Left forelimb (tissue), 1 donor: ENCODE data around the gene ZNF764.
"Not testable (repeated sequence)": the region's sequence is repeated elsewhere in the genome, so short reads cannot be mapped to it uniquely, and the experiment has no call there.

Experiments
- DNase-seq: peaks from one replicate; pipeline ENCODE4 v3.0.0-alpha.2; 2018; ENCODE audit warnings: low spot score

ZNF764 gene

DNA sequence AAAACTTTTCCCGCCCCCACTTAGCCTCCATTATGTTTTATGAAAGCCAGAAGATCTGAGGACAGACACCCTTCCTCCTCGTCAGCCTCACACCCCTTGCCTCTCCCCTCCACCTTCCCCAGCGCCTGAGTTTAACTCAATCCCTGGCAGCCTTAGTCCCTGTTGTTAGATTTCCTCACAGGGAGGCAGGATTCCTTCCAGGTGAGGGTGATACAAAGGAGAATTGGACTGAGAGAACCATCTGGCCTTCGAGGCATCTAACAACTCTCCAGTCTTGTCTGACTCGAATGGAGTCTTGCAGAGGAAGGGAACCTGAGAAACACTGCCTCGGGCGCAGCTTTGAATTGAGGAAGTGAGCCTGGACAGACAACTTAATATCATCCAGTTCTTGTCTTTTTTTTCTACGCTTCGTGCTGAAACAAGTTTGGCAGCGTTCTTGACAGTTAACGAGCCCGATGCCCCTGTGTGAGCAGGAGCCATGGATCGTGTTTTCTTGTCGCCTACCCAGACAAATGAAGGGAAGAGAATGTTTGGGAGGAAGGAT lies 30.5 kb downstream of the ZNF764 start:
- no peak for DNase-seq

DNA sequence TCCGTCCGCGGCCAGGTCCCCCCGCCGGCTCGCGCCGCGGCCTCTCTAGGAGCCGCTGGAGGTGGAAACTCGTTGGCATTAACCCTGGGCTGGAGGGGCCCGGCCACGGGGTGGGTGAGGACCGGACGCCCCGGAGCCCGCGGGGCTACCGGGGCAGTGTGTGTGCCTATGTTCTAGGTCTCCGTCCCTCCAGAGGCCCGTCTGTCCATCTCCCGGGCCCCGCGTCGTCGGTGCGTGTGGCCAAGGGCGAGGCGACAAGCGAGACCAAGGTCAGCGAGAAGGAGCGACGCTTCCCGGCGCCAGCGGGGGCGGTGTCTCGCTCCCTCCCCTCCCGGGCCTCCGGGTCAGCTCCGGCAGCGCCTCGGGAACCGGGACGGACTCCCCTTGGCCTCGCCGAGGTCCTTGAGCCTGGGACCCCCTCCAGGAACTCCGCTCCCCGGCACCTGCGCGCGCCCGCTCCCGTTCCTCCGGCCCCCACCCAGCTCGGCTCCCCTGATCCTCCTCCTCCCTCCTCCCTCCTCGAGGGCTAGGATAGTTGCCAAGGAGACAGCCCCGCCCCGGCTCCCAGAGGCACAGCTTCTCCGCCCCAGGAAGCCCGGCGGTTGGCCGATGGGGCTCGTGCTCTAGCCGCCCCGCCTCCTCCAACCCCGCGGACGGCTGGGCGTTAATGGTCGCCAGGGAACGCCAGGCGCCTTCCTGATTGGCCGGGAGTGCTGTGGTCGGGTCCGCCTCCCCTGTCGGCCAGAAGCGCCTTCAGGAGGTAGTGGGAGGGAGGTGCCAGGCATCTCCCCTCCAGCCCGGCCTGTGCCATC lies 31.1 kb downstream of the ZNF764 start:
- peak; percentile 99 for DNase-seq

- DNase-seq: no peak
Observed at GRCh38 chr16:30526137-30526822, 31.9 kb downstream of the ZNF764 start, which contains the start of gene ZNF768. TSS of gene ZNF768 (minus strand) at chr16:30526566. CDS start at chr16:30526413, 153 bp downstream.

- no peak for DNase-seq
Observed at GRCh38 chr16:30525844-30526136, 32.4 kb downstream of the ZNF764 start.

GRCh38 chr16:30524575-30525568 lies 33.3 kb downstream of the ZNF764 start:
- no peak for DNase-seq

- DNase-seq: no peak
Observed at GRCh38 chr16:30523768-30524574, 34.2 kb downstream of the ZNF764 start.

DNA sequence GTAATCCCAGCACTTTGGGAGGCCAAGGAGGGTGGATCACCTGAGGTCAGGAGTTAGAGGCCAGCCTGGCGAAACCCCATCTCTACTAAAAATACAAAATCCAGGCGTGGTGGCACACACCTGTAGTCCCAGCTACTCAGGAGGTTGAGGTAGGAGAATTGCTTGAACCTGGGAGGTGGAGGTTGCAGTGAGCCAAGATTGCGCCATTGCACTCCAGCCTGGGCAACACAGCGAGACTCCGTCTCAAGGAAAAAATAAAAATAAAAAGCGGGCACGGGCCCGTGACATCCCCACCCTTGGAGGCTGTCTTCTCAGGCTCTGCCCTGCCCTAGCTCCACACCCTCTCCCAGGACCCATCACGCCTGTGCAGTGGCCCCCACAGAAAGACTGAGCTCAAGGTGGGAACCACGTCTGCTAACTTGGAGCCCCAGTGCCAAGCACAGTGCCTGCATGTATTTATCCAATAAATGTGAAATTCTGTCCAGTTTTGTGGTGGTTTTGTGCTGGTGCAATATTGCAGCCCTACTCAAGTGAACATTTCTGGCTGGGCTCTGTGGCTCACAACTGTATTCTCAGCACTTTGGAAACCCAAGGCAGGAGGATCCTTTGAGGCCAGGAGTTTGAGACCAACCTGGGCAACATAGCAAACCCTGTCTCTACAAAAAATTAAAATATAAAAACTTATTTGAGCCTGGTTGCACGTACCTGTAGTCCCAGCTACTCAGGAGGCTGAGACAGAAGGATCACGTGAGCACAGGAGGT lies 35.3 kb downstream of the ZNF764 start:
- DNase-seq: not testable (repeated sequence)

DNA sequence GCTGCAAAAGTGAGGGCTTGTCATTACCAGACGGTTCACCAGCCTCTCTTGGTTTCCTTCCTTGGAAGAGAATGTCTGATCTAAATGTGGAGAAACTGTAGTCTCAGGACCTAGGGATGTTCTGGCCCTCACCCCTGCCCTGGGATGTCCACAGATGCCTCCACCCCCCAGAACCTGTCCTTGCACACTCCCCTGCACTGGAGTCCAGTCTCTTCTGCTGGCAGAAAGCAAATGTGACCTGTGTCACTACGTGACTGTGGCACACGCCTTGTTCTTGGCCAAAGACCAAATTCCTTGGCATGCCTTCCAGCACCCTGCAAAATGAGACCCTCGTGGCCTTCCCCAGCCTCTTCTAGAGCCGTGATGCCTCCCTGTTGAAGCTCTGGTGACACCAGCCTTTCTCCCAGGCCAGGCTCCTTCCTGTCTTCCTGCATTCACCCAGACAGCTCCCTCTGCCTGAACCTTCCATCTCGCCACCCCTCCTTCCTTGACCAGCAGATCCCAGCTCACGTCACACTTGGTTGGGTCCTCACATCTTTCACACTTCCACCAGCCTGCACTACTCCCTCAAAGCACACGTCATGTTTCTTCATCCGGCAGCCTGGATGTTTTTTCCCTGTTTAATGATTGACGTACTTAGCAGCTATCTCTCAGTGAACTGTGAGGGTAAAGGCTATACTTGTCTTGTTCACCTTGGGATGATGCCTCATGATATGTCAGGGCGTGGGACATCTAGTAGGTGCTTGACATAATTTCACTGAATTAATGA lies 36.1 kb downstream of the ZNF764 start:
- no peak for DNase-seq

DNA sequence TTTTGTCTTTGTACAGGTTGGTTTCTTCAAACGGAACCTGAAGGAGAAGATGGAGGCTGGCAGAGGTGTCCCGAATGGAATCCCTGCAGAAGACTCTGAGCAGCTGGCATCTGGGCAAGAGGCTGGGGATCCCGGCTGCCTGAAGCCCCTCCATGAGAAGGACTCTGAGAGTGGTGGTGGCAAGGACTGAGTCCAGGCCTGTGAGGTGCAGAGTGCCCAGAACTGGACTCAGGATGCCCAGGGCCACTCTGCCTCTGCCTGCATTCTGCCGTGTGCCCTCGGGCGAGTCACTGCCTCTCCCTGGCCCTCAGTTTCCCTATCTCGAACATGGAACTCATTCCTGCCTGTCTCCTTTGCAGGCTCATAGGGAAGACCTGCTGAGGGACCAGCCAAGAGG lies 36.7 kb downstream of the ZNF764 start:
- no peak for DNase-seq

DNA sequence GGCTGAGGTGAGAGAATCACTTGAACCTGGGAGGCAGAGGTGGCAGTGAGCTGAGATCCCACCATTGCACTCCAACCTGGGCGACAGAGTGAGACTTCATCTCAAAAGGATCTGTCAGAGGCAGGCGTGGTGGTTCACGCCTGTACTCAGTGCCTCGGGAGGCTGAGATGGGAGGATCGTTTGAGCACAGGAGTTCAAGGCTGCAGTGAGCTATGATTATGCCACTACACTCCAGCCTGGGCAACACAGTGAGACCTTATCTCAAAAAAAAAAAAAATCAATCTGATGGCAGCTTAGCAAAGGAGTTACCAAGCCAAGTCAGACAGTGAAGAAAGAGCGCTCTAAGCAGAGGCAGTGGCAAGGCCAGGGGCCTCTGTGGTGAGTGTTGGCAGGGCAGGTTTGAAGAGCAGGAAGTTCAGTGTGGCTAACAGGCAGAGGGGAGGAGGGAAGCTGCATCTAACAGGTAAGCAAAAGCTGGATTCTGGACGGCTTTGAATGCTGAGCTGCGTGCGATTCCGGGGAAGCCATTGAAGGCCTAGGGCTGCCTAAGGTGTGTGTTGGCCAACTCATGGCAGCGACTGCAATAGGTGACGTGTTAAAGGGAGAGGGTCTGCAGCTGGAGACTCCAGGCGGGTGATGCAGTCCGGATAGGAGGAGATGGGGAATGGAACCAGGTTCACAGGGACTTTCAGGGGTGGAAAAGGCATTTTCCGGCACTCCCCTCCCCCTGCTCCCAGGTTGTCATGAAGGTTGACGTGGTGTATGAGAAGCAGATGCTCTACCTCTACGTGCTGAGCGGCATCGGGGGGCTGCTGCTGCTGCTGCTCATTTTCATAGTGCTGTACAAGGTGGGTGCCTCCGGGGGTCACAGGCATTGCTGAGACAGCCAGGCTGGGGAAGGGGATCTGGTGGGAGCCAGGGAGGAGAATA lies 38.8 kb downstream of the ZNF764 start:
- DNase-seq: no peak

GRCh38 chr16:30518552-30518951 lies 39.6 kb downstream of the ZNF764 start:
- DNase-seq: no peak

GRCh38 chr16:30515275-30515674 lies 42.9 kb downstream of the ZNF764 start:
- DNase-seq: no peak

- no peak for DNase-seq
Observed at GRCh38 chr16:30511509-30511908, 46.7 kb downstream of the ZNF764 start.

GRCh38 chr16:30510376-30510938 lies 47.7 kb downstream of the ZNF764 start:
- no peak for DNase-seq

GRCh38 chr16:30509081-30509765 lies 49.0 kb downstream of the ZNF764 start:
- no peak for DNase-seq
